KBM-7 (cell line): ENCODE measurements around the gene ADK.
"Not testable (repeated sequence)": the region's sequence is repeated elsewhere in the genome, so short reads cannot be mapped to it uniquely, and the experiment has no call there.

Experiments
- DNase-seq: peaks from one replicate; pipeline ENCODE4 v3.0.0-alpha.2; 2015
- in situ Hi-C: fragments of 300-500 bp; cut with MboI; formaldehyde crosslinking; loops from 2 replicates; pipeline ENCODE4 v1.14.3; 2020; ENCODE audit warnings: low sequenced_read_pairs, low pct_unique_long_range_greater_than_20kb, mixed read lengths

The ADK gene

DNA sequence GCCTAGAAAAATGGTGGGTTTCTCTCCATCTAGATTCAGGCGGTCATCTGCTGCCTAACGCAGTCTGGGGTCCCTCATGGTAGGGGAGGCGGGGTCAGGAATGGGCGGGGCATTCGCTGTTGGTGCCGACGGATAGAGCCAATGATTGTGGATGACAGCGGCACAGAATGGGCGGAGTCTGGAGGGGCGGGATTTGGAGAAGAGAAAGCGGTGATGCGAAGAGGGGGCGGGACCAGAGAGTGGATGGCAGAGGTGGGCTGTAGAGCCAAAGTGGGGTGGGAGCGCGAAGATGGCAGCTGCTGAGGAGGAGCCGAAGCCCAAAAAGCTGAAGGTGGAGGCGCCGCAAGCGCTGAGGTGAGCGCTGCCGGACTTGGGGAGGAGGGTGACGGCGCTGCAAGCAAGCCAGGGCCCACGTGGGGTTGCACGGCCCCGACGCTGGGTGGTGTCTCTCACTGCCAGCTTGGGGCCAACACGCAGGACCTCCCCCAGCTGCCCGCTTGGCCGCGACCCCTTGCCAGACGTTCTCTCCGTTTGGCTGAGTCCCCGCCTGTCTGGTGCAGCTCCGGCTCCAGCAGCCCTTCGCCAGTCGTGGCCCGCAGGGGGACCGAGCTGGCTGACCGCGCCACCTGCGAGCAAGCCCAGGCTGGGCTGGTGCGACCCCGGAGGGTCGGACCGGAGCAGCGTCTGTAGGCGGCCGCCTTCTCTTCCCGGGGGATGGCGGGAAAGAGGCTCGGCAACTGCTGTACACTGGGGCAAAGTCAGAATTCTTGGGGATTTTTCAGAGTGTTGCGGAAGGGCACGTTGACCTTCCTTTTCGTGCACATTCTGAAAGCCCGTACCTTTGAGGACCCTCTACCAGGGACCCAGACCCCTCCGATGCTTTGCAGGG is at the start of gene ADK:
Gene ADK (plus strand): TSS at position 232 of the 889 bp plus-strand sequence. CDS start 58 bp downstream, at position 290.
- in situ Hi-C loops, result no loop called here
- DNase-seq, result peak; percentile 99

DNA sequence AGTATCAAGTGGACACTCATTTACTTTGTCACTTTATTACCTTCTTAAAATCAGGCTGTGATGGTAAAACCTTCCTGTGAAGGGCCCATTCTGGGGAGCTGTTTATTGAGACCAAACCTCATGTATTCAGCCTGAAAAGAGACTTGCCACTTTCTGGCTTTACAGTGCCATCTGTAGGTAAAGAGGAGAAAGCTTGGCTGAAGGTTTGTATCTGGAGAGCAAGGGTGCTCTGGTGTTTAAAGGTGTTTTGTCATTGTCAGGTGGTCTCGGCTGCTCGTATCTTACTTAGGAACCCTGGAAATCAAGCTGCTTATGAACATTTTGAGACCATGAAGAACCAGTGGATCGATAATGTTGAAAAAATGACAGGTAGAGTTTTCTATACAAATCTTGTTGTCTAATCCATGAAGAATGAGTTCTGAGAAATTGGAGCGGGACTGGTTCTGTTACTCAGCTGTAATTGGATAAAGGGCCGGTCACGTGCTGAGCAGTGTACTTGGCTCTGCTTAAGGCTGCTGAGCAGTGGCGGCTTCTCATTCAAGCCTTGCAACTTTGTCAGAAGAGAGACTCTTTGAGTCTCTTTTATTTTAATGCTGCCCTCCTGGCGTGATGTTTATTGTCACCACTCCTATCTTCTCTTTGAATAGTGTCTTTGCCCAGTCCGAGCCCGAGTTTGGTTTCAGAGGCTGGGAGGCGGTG is 47.3 kb upstream of the ADK start:
- in situ Hi-C loops, result no loop called here
- DNase-seq, result peak; percentile 33

DNA sequence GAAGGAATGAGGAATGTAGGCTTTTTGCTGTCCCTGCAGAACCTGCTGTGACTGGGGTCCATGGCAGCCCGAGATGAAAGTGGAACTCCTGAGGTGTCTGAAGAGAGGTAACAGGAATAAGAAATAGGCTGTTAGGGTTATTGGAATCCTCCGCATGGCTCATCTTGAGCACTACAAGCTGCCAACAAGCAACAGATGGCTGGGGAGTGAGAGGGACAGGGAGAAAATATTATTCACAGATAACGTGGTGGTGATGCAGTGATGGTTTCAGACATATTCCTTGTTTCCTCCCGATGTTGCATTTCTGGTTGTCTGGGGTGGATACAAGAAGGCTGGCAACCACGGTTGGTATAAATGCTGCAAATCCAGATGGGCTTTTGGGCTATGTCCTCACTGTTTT is 46.5 kb upstream of the ADK start:
- in situ Hi-C loops, result no loop called here
- no peak for DNase-seq

DNA sequence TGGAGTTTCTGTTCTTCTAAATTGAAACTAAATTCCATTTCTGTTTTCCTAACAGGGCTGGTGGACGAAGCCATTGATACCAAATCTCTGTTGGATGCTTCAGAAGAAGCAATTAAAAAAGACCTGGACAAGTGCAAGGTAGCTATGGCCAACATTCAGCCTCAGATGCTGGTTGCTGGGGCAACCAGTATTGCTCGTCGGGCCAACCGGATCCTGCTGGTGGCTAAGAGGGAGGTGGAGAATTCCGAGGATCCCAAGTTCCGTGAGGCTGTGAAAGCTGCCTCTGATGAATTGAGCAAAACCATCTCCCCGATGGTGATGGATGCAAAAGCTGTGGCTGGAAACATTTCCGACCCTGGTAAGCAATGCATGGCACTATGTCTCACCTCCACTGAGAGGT is 46.0 kb upstream of the ADK start:
- in situ Hi-C loops, result no loop called here
- DNase-seq, result no peak

DNA sequence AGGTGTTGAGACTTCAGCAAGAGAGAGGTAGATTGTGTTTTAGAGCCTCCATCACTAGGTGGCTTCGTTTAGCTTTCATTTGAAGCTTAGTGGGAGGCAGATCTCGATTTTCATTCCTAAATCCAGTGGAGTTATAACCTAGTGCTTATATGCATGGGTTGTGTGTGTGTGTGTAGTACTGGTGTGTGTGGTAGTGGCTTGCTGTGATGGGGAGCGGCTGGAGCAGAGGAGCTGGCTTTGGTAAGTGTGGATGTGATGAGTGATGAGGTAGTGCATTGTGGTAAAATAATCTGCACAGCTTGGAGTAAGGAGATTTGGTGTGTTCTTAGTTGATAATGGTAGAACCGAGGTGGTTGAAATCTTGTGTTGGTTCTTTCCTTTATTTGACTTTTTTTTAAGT is 43.6 kb upstream of the ADK start:
- DNase-seq, result no peak
- in situ Hi-C loops, result no loop called here

DNA sequence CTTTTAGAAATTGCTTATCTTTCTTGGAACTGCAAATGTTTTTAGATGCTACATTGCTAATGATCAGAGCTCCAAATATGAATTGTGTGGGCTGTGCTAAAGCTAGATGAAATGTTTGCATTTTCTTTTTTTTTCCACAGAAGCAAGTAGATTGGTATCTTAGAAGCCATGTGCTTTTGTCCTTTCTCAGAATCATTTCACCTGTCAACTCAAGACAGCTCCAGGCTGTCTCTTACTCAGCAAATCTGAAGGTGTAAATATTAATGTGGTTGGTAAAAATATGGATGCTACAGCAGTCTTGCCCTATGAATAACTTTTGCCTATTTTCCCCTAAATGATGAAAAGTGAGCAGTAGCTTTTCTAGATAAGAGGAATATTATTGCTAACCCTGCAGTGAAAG is 41.6 kb upstream of the ADK start:
- DNase-seq, result no peak
- in situ Hi-C loops, result no loop called here

DNA sequence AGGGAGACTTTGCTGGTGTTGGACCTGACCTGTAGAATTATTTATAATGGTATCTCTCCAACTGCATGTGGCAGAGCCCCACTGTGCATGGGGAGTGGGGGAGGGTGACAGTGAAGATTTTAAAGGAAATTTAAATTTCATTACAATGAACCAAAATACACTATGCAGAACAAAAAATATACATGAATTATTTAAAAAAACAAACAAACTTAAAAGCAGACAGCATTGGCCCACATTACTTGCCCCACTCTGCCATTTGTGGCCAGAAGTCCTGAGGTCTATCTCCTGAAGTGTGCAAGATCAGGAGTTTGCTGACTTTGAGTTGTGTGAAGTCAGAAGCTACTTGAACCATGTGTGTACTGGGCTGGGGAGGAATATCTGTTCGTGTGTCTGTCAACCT is 40.9 kb upstream of the ADK start:
- no peak for DNase-seq
- in situ Hi-C loops, result no loop called here

DNA sequence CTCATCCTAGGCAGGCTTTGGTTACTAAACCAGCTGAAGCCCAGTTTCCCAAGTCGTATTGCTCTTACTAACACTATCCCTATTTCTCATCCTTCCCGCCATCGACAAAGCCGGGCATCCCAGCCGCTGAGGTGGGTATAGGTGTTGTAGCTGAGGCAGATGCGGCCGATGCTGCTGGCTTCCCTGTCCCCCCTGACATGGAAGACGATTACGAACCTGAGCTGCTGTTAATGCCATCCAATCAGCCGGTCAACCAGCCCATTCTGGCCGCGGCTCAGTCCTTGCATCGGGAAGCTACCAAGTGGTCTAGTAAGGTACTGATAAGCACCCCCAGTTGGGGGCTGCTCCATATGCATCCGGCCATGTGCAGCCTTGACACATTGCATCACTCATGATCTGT is 39.2 kb upstream of the ADK start:
- no peak for DNase-seq
- in situ Hi-C loops, result no loop called here

DNA sequence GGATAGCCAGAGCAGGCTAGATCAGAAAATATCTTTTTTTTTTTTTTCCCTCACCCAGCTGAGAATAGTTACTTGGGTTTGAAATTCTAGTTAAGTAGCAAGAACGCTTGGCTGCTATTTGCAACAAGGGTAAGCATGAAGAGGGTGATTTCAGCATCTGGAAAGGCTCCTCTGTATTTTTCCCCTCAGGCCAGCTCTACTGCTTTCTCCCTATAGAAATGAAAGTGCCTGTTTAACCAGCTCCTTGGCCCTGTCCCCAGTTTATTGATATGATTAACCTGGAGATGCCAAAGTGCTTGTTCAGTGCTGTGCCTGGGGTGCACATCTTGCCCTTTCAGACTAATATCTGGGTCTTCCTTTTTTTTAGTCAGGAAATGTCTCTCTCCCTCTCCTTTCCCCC is 37.5 kb upstream of the ADK start:
- in situ Hi-C loops, result no loop called here
- DNase-seq, result no peak

DNA sequence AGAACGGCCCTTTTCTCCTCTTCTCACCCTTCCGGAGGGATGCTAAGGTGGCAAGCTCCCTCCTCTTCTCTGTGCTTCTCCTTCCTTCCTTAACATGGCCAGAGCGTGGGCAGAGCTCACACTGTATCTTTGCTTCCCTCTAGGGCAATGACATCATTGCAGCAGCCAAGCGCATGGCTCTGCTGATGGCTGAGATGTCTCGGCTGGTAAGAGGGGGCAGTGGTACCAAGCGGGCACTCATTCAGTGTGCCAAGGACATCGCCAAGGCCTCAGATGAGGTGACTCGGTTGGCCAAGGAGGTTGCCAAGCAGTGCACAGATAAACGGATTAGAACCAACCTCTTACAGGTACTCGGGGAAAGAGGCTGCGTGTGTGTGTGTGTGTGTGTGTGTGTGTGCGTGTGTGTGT is 37.0 kb upstream of the ADK start:
- in situ Hi-C loops, result no loop called here
- DNase-seq, result no peak

DNA sequence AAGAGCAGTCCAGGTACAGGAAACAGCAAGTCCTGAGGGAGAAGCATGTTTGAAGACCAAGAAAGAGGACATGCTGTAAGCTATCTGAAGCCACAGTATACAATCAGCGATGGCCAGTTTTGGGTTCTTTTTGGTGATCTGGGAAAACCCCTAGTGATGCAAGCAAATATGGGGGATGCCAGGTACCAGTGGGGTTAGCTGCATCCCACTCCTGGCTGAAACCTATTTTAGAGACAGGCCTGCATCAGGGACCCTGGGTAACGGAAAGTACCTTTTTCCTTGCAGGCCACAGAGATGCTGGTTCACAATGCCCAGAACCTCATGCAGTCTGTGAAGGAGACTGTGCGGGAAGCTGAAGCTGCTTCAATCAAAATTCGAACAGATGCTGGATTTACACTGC is 33.3 kb upstream of the ADK start:
- in situ Hi-C loops, result no loop called here
- no peak for DNase-seq

DNA sequence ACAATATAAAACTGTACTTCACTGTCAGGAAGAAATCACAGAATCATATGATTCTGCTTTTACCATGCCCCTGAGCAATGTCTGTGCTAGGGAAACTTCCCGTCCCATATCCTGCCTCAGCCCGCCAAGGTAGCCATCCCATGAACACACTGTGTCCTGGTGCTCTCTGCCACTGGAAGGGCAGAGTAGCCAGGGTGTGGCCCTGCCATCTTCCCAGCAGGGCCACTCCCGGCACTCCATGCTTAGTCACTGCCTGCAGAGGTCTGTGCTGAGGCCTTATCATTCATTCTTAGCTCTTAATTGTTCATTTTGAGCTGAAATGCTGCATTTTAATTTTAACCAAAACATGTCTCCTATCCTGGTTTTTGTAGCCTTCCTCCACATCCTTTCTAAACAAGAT is 32.2 kb upstream of the ADK start:
- no peak for DNase-seq
- in situ Hi-C loops, result no loop called here

DNA sequence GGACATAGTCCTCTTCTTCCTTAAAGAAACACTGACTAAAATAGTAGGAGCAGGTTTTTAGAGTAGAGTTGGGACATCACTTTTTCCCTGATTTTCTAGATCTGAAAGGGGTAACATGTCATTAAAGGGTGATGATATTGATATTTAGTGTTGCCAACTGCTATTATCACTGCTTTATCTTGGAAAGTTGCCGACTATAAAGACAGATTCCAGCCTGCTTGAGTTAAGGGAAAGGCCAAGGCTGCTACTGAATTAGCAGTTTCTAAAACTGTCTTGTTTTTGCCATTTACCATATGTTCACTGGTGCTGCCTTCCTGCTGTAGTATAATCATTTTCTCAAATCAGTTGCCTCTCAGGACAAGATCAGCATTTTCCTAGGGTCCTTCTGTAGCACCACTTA is 30.1 kb upstream of the ADK start:
- in situ Hi-C loops, result no loop called here

DNA sequence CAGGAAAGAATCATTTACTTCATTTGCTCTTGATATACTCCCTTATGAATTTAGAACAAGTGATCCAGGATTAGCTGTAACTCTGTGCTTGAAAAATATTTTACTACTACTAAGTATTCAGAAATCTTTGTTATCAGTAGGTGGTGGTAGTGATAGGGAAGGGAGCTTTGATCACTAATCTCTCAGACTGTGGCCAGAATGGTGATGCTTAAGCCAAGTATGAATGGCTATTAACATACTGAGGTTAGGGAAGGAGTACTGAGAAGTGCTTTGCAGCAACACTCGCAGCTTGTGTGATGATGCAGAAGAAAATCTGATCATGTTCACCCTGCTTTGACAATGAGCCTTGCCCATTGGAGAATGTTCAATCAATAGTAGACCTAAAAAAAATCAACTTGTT is 29.7 kb upstream of the ADK start:
- no peak for DNase-seq
- in situ Hi-C loops, result no loop called here

More for the DNA sequence above, 30.1 kb upstream of the ADK start:
- DNase-seq, result no peak

DNA sequence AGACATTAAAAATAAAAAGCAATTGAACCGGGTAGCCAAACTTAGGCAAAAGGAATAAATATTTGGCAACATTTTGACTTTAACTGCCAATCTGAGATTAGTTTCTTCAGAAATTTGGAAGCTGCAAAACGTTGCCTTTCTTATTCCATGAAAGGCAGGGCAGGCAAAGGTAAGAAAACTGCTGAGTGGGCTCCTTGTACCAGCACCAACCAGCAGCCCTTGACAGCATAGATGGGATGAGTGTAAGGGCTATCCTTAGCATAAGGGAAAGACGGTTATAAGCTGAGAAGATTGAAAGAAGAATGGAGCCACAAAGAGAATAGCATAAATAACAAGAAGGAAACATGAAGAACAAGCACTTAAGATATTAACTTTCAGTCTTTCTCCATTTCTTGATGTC is 29.0 kb upstream of the ADK start:
- DNase-seq, result no peak
- in situ Hi-C loops, result no loop called here

DNA sequence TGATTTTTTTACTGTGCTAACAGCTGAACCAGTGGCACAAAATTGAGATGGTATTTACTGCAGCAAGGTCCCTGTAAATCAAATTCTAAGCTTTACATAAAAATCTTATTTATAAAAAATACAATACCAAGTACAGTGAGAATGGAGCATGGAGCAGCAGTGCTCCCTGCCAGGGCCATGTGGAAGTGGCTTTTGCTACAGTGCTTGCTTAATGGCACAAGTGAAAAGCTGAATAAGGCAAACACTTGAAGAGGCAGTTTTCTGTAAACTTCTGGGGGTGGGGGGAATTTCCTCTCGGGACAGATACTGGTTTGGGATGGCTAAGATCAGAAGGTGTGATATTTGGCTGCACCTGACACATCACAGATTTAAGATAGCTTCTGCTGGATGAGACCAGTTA is 27.9 kb upstream of the ADK start:
- in situ Hi-C loops, result no loop called here
- DNase-seq, result no peak

DNA sequence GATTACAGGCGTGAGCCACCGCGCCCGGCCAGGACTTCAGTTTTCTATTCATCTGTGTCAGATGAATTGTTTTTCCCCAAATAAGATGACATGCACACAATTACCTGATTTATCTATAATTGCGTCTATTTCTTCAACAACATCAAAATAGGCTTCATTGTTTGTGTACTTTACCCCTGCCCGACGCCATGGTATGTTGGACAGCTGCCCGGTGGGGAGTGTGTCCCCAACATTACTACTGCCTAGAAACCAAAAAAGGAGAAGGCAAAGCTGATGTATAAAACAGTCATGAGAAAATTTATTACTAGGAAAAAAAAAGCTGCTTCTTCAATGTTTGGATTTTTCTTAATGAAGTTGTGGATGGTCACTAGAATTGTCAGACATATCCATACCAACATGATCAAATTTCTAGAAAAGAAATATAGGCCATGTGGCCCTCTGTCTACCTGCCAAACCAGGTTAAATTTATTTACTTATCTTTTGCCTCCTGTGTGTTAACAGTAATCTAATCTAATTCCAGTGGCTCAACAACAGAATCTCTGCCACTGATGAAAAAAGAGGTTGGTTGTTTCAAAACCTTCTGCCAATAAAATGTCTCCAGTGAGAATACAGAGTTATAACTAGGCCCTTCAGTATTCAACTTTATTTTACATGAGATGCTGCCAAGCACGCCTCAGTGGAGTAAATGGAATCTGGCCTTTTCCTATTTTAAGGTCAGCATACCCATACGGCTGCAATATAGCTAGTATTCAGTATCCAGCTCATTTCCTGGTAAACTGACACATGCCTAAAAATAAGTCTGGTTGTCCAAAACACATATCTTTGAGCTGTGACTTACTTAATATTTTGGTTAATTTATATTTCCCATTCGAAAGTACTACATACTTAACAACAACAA is 16.8 kb upstream of the ADK start:
- in situ Hi-C loops, result no loop called here
- no peak for DNase-seq

DNA sequence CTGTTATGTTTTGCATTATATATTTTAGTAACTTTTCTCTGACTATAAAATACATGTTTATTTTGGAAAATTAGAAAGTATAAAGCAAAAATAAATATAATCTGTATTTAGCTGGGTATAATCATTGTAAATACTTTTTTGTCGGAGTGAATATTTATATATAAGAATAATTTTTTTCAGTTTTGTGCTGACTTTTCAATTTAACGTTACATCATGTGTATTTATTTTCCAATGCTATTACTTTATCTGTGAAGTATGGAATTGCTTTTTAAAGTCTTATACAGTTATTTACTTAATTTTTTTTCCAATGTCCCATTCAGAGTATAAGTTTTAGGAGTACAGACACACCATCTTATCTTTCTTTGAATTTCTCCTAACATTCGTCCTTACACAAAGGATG is 15.6 kb upstream of the ADK start:
- in situ Hi-C loops, result no loop called here
- no peak for DNase-seq

DNA sequence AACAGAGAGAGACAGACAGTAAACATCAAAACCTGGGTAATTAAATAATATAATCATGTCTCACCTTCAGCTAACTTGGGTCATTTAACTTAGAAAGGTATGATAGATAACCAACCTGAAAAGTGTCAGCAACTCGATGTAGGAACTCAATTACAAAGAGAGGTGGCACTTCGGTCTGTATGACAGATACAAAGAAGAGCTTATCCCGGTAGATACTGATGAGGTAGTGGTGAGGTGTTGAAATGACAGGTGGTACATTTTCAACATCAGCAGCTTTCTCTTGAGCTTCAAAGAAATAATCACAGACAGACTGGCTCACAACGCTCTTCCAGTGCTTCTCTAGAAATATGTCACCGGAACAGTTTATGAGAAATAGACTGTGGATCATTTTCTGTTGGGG is 13.0 kb upstream of the ADK start:
- DNase-seq, result no peak
- in situ Hi-C loops, result no loop called here

DNA sequence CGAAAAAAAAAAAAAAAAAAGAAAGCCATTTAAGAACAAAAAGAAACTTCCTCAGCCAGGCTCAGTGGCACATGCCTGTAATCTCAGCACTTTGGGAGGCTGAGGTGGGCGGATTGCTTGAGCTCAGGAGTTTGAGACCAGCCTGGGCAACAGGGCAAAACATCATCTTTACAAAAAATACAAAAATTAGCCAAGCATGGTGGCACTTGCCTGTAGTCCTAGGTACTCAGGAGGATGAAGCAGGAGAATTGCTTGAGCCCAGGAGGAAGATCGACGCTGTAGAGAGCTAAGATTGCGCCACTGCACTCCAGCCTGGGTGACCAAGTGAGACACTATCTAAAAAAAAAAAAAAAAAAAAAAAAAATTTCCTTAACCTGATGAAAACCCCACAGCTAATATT is 12.4 kb upstream of the ADK start:
- in situ Hi-C loops, DNase-seq: not testable (repeated sequence)
